ENCODE data around the gene ITGB4. TPM values are rescaled to one million over a fixed set of nuclear protein-coding genes. Genes with fewer than 3 reads are reported as not detected.

Gene ITGB4
- total RNA-seq (2021; fragmentation: NEBNext Ultra II Directional; extraction: Animal tissue kit (Norgen Biotek cat#: 25700)): 1 to 10 TPM in 1 of 6 experiments, under 1 TPM in 4, not detected in 1; 0.28 to 1.0 (median 0.76) TPM
- long read RNA-seq: 0 reads

- no peaks in the 10 kb centered on the region for H3K36me3 Mint-ChIP-seq (ENCODE audit: low read depth)
- H3K4me1 Mint-ChIP-seq (ENCODE audit: low read depth): no peaks in the 10 kb centered on the region
- TF ChIP-seq CTCF (IDR thresholded peaks at IDR 0.05): no peak
- no peak within 1 kb of the TSS for H3K27ac Mint-ChIP-seq
- peak within 1 kb of the TSS; percentile 45 for H3K4me3 Mint-ChIP-seq
- H3K27me3 Mint-ChIP-seq (ENCODE audit: insufficient read depth): peaks cover 24% of the 10 kb centered on the region
- H3K9me3 Mint-ChIP-seq: no peaks in the 10 kb centered on the region
- no peak for DNase-seq
Measured at GRCh38 chr17:75720656-75721462, at the start of gene ITGB4. Gene ITGB4, plus strand, starts transcription at chr17:75721459. Its CDS starts 3,245 bp downstream, at chr17:75724704.

GRCh38 chr17:75672011-75672410 is 49.2 kb upstream of the ITGB4 start:
- no peak for DNase-seq
- TF ChIP-seq CTCF (IDR thresholded peaks at IDR 0.05): no peak
- peaks cover 15% of the 10 kb centered on the region for H3K36me3 Mint-ChIP-seq (ENCODE audit: low read depth)
- H3K4me1 Mint-ChIP-seq (ENCODE audit: low read depth): peaks cover 51% of the 10 kb centered on the region
- no peaks in the 10 kb centered on the region for H3K9me3 Mint-ChIP-seq
- no peaks in the 10 kb centered on the region; the same call in 1 of the 2 replicates for H3K27me3 Mint-ChIP-seq (ENCODE audit: insufficient read depth)
- H3K27ac Mint-ChIP-seq: no peak overlapping the region; the same call in 1 of the 2 replicates
- no peak overlapping the region for H3K4me3 Mint-ChIP-seq

GRCh38 chr17:75673487-75673886 is 47.8 kb upstream of the ITGB4 start:
- H3K4me3 Mint-ChIP-seq: no peak overlapping the region
- peaks cover 55% of the 10 kb centered on the region for H3K4me1 Mint-ChIP-seq (ENCODE audit: low read depth)
- H3K27me3 Mint-ChIP-seq (ENCODE audit: insufficient read depth): no peaks in the 10 kb centered on the region; the same call in 1 of the 2 replicates
- H3K9me3 Mint-ChIP-seq: no peaks in the 10 kb centered on the region
- peaks cover 17% of the 10 kb centered on the region for H3K36me3 Mint-ChIP-seq (ENCODE audit: low read depth)
- TF ChIP-seq CTCF (IDR thresholded peaks at IDR 0.05): no peak
- peak overlapping the region; percentile 64 for H3K27ac Mint-ChIP-seq
- peak; percentile 50 for DNase-seq

- H3K4me1 Mint-ChIP-seq (ENCODE audit: low read depth): peaks cover 71% of the 10 kb centered on the region
- H3K27ac Mint-ChIP-seq: no peak overlapping the region
- H3K36me3 Mint-ChIP-seq (ENCODE audit: low read depth): peaks cover 20% of the 10 kb centered on the region
- no peaks in the 10 kb centered on the region for H3K9me3 Mint-ChIP-seq
- TF ChIP-seq CTCF (IDR thresholded peaks at IDR 0.05): no peak
- H3K4me3 Mint-ChIP-seq: no peak overlapping the region
- H3K27me3 Mint-ChIP-seq (ENCODE audit: insufficient read depth): no peaks in the 10 kb centered on the region; the same call in none of the 2 replicates
- no peak for DNase-seq
Measured at GRCh38 chr17:75676461-75676860, 44.8 kb upstream of the ITGB4 start.

GRCh38 chr17:75679706-75680211 is 41.5 kb upstream of the ITGB4 start:
- TF ChIP-seq CTCF (IDR thresholded peaks at IDR 0.05): peak; percentile 59; the same call in 1 of the 2 replicates
- H3K27ac Mint-ChIP-seq: peak overlapping the region; percentile 78
- peaks cover 26% of the 10 kb centered on the region for H3K36me3 Mint-ChIP-seq (ENCODE audit: low read depth)
- no peaks in the 10 kb centered on the region for H3K9me3 Mint-ChIP-seq
- no peaks in the 10 kb centered on the region; the same call in 1 of the 2 replicates for H3K27me3 Mint-ChIP-seq (ENCODE audit: insufficient read depth)
- peak overlapping the region; percentile 63 for H3K4me3 Mint-ChIP-seq
- DNase-seq: peak; percentile 52
- peaks cover 78% of the 10 kb centered on the region for H3K4me1 Mint-ChIP-seq (ENCODE audit: low read depth)

Data from HFFc6 (cell line).